Transverse colon (tissue), 4 donors: ENCODE measurements around the gene NR2C2AP.

Experiments
- EP300 ChIP-seq: sonication (generic); formaldehyde crosslinking; IDR thresholded peaks from one replicate; pipeline ENCODE4 v1.6.1; 2017; ENCODE audit warnings: antibody characterized with exemption, low read depth
- POLR2A ChIP-seq: fragments of 450-650 bp; IDR thresholded peaks from one replicate; pipeline ENCODE4 v1.6.1; 2016; ENCODE audit warnings: antibody characterized with exemption, mild to moderate bottlenecking, moderate library complexity
- POLR2AphosphoS5 ChIP-seq, 3 donors: sonication (generic); formaldehyde crosslinking; IDR thresholded peaks; one replicate each; pipeline ENCODE4 v1.6.1; 2016; ENCODE audit warnings: antibody characterized with exemption in 3 of 3
- TF ChIP-seq, protein P1 (sequence below), 5 experiments: fragments of 200-600 bp in 3 of 5; fragments of 450-650 bp in 2 of 5; sonication (generic) in 3 of 5; IDR thresholded peaks; 1 replicate in 2 of 5; 2 replicates in 3 of 5; pipeline ENCODE4 v1.5.1; 2016 to 2017; ENCODE audit warnings: antibody characterized with exemption in 5 of 5, inconsistent platforms in 3 of 5, mild to moderate bottlenecking in 2 of 5, moderate library complexity in 1 of 5

DNA sequence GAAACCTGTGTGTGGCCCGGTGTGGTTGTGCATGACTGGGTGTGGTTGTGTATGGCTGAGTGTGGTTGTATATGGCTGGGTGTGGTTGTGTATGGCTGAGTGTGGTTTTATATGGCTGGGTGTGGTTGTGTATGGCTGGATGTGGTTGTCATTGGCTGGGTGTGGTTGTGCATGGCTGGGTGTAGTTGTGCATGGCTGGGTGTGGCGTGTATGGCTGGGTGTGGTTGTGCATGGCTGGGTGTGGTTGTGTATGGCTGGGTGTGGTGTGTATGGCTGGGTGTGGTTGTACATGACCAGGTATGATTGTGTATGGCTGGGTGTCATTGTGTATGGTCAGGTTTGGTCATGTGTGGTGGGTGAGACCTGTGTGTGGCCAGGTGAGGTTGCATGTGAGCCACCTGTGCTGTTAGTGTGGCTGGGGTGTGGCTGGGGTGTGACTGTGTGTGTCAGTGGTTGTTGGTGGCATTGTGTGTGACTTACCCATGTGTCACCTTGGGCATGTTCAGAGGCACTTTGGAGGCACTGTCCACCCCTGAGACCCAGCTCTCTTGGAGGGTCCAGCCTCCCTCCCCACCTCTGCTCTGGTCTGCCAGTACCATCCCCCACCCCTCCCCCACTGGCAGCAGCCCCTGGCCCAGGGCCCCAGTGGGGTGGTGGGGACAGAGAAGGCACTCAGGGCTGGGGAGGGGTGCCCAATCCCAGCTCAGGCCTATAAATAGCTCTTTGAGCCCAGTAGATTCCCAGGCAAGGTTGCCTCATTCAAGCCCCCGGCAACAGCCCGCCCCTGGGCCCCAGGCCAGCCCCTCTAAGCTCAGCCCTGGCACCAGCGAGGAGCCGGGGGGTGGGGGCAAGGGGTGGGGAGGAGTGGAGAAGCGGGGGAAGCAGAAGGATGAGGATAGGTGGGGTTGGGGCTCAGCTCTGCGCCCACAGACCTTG is 4.7 kb upstream of the NR2C2AP start:
- TF ChIP-seq, protein P1, sequence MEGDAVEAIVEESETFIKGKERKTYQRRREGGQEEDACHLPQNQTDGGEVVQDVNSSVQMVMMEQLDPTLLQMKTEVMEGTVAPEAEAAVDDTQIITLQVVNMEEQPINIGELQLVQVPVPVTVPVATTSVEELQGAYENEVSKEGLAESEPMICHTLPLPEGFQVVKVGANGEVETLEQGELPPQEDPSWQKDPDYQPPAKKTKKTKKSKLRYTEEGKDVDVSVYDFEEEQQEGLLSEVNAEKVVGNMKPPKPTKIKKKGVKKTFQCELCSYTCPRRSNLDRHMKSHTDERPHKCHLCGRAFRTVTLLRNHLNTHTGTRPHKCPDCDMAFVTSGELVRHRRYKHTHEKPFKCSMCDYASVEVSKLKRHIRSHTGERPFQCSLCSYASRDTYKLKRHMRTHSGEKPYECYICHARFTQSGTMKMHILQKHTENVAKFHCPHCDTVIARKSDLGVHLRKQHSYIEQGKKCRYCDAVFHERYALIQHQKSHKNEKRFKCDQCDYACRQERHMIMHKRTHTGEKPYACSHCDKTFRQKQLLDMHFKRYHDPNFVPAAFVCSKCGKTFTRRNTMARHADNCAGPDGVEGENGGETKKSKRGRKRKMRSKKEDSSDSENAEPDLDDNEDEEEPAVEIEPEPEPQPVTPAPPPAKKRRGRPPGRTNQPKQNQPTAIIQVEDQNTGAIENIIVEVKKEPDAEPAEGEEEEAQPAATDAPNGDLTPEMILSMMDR (IDR thresholded peaks at IDR 0.05), result no peak
- TF ChIP-seq POLR2A (no peak), POLR2AphosphoS5 (IDR thresholded peaks at IDR 0.05) (no peak), EP300 (no peak)
